Measurements from ENCODE around the gene ANKMY1.
"Not testable (repeated sequence)": the region's sequence is repeated elsewhere in the genome, so short reads cannot be mapped to it uniquely, and the experiment has no call there.

The ANKMY1 gene

GRCh38 chr2:240502059-240502429 is 55.7 kb downstream of the ANKMY1 start:
- Histone ChIP-seq H3K9ac (ENCODE audit: insufficient read length, low read depth) (no peak overlapping the region), H3K4me3 (ENCODE audit: insufficient read length, low read depth) (no peak overlapping the region), H3K4me1 (ENCODE audit: insufficient read depth, insufficient read length) (peaks cover 2% of the 10 kb centered on the region), H3K36me3 (ENCODE audit: insufficient read depth, insufficient read length, low read length) (peaks cover 46% of the 10 kb centered on the region), H3K9me3 (ENCODE audit: insufficient read depth, low read length) (no peaks in the 10 kb centered on the region), H3K27me3 (ENCODE audit: insufficient read depth, insufficient read length) (no peaks in the 10 kb centered on the region)
- TF ChIP-seq ZNF274 (IDR thresholded peaks at IDR 0.05; ENCODE audit: low read depth, low read length) (no peak), YY1 (IDR thresholded peaks at IDR 0.05; ENCODE audit: insufficient read depth, insufficient read length) (no peak), SUZ12 (IDR thresholded peaks at IDR 0.05; ENCODE audit: extremely low read depth, insufficient read depth, insufficient read length) (no peak)
- DNase-seq (ENCODE audit: low read depth, low spot score): no peak

GRCh38 chr2:240501531-240501991 is 56.2 kb downstream of the ANKMY1 start:
- Histone ChIP-seq H3K27me3 (ENCODE audit: insufficient read depth, insufficient read length) (no peaks in the 10 kb centered on the region), H3K4me1 (ENCODE audit: insufficient read depth, insufficient read length) (peaks cover 2% of the 10 kb centered on the region), H3K36me3 (ENCODE audit: insufficient read depth, insufficient read length, low read length) (peaks cover 51% of the 10 kb centered on the region), H3K9me3 (ENCODE audit: insufficient read depth, low read length) (no peaks in the 10 kb centered on the region), H3K4me3 (ENCODE audit: insufficient read length, low read depth) (no peak overlapping the region), H3K9ac (ENCODE audit: insufficient read length, low read depth) (no peak overlapping the region)
- TF ChIP-seq SUZ12 (IDR thresholded peaks at IDR 0.05; ENCODE audit: extremely low read depth, insufficient read depth, insufficient read length) (no peak), YY1 (IDR thresholded peaks at IDR 0.05; ENCODE audit: insufficient read depth, insufficient read length) (no peak), ZNF274 (IDR thresholded peaks at IDR 0.05; ENCODE audit: low read depth, low read length) (no peak)
- no peak for DNase-seq (ENCODE audit: low read depth, low spot score)

- no peaks in the 10 kb centered on the region; the same call in 1 of the 2 replicates for H3K9me3 ChIP-seq (ENCODE audit: insufficient read depth, low read length)
- no peak overlapping the region for H3K9ac ChIP-seq (ENCODE audit: insufficient read length, low read depth)
- no peak overlapping the region for H3K4me3 ChIP-seq (ENCODE audit: insufficient read length, low read depth)
- no peak for TF ChIP-seq YY1 (IDR thresholded peaks at IDR 0.05; ENCODE audit: insufficient read depth, insufficient read length)
- no peaks in the 10 kb centered on the region for H3K27me3 ChIP-seq (ENCODE audit: insufficient read depth, insufficient read length)
- no peak for DNase-seq (ENCODE audit: low read depth, low spot score)
- H3K36me3 ChIP-seq (ENCODE audit: insufficient read depth, insufficient read length, low read length): peaks cover 52% of the 10 kb centered on the region
- peaks cover 2% of the 10 kb centered on the region for H3K4me1 ChIP-seq (ENCODE audit: insufficient read depth, insufficient read length)
Observed at GRCh38 chr2:240500561-240501423, 57.0 kb downstream of the ANKMY1 start.

DNA sequence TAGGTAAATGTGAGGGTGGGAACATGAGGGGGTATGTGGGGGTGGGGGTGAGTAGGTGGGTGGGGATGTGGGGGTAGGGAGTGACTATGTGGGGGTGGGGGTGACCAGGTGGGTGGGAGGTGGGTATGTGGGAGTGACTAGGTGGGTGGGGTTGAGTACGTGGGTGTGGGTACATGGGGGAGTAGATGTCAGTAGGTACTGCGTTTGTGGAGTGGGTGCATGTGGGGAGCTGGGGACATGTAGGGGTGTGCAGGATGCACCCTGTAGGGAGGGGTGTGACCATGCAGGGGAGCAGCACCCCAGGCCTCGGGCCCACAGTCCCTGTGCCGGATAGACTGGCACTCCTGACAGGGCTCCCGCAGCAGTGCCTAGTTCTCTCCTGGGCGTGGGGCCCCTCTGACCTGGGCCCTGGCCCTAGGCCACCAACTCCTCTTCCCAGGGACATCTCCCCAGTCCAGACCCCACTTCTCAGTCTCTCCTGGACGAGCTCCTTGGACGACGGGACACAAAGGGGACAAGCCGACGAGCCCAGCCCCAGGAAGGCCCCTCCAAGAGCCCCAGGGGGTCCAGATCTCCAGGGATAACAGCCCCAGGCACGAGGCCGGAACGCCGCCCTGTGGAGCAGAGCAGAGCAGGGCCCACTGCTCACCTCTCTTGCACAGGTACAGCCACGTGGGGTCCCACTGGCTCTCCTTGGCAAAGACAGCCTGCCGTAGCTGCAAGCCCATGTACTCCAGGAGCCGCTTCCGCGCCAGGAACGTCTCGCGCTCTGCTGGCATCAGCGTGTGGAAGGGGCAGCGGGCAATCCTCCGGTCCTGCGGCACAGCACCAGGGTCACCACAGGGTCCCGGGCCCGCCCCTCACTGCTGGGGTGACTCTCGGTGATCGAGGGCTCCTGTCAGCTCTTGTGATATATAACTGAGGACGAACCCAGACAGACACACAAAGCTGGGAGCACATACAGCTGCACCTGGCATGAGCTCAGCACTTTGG is 58.2 kb downstream of the ANKMY1 start:
- TF ChIP-seq ZNF274 (IDR thresholded peaks at IDR 0.05; ENCODE audit: low read depth, low read length) (no peak), YY1 (IDR thresholded peaks at IDR 0.05; ENCODE audit: insufficient read depth, insufficient read length) (no peak)
- no peak for DNase-seq (ENCODE audit: low read depth, low spot score)
- Histone ChIP-seq H3K36me3 (ENCODE audit: insufficient read depth, insufficient read length, low read length) (peaks cover 48% of the 10 kb centered on the region), H3K4me1 (ENCODE audit: insufficient read depth, insufficient read length) (peaks cover 2% of the 10 kb centered on the region), H3K27me3 (ENCODE audit: insufficient read depth, insufficient read length) (no peaks in the 10 kb centered on the region), H3K9me3 (ENCODE audit: insufficient read depth, low read length) (no peaks in the 10 kb centered on the region; the same call in 1 of the 2 replicates), H3K4me3 (ENCODE audit: insufficient read length, low read depth) (no peak overlapping the region), H3K9ac (ENCODE audit: insufficient read length, low read depth) (no peak overlapping the region)

GRCh38 chr2:240498958-240499260 is 58.9 kb downstream of the ANKMY1 start:
- Histone ChIP-seq H3K9ac (ENCODE audit: insufficient read length, low read depth) (no peak overlapping the region), H3K9me3 (ENCODE audit: insufficient read depth, low read length) (no peaks in the 10 kb centered on the region; the same call in 1 of the 2 replicates), H3K36me3 (ENCODE audit: insufficient read depth, insufficient read length, low read length) (peaks cover 52% of the 10 kb centered on the region), H3K27me3 (ENCODE audit: insufficient read depth, insufficient read length) (no peaks in the 10 kb centered on the region), H3K4me1 (ENCODE audit: insufficient read depth, insufficient read length) (peaks cover 2% of the 10 kb centered on the region), H3K4me3 (ENCODE audit: insufficient read length, low read depth) (no peak overlapping the region)
- no peak for DNase-seq (ENCODE audit: low read depth, low spot score)
- TF ChIP-seq ZNF274 (IDR thresholded peaks at IDR 0.05; ENCODE audit: low read depth, low read length): no peak
- TF ChIP-seq YY1 (IDR thresholded peaks at IDR 0.05; ENCODE audit: insufficient read depth, insufficient read length): no peak
- TF ChIP-seq SUZ12 (IDR thresholded peaks at IDR 0.05; ENCODE audit: extremely low read depth, insufficient read depth, insufficient read length): no peak

- no peaks in the 10 kb centered on the region for H3K27me3 ChIP-seq (ENCODE audit: insufficient read depth, insufficient read length)
- TF ChIP-seq SUZ12 (IDR thresholded peaks at IDR 0.05; ENCODE audit: extremely low read depth, insufficient read depth, insufficient read length) (no peak), ZNF274 (IDR thresholded peaks at IDR 0.05; ENCODE audit: low read depth, low read length) (no peak), YY1 (IDR thresholded peaks at IDR 0.05; ENCODE audit: insufficient read depth, insufficient read length) (no peak)
- no peak overlapping the region for H3K4me3 ChIP-seq (ENCODE audit: insufficient read length, low read depth)
- H3K9ac ChIP-seq (ENCODE audit: insufficient read length, low read depth): no peak overlapping the region
- no peak for DNase-seq (ENCODE audit: low read depth, low spot score)
- no peaks in the 10 kb centered on the region; the same call in 1 of the 2 replicates for H3K9me3 ChIP-seq (ENCODE audit: insufficient read depth, low read length)
- peaks cover 54% of the 10 kb centered on the region for H3K36me3 ChIP-seq (ENCODE audit: insufficient read depth, insufficient read length, low read length)
- H3K4me1 ChIP-seq (ENCODE audit: insufficient read depth, insufficient read length): peaks cover 2% of the 10 kb centered on the region
Observed at GRCh38 chr2:240498171-240498957, 59.4 kb downstream of the ANKMY1 start.

- H3K4me3 ChIP-seq (ENCODE audit: insufficient read length, low read depth); H3K4me1 ChIP-seq (ENCODE audit: insufficient read depth, insufficient read length); H3K9me3 ChIP-seq (ENCODE audit: insufficient read depth, low read length); H3K9ac ChIP-seq (ENCODE audit: insufficient read length, low read depth); H3K27me3 ChIP-seq (ENCODE audit: insufficient read depth, insufficient read length): not testable (repeated sequence)
- H3K36me3 ChIP-seq (ENCODE audit: insufficient read depth, insufficient read length, low read length): peaks cover 54% of the 10 kb centered on the region
- peak; percentile 61 for DNase-seq (ENCODE audit: low read depth, low spot score)
Observed at GRCh38 chr2:240497082-240497481, 60.7 kb downstream of the ANKMY1 start.

DNA sequence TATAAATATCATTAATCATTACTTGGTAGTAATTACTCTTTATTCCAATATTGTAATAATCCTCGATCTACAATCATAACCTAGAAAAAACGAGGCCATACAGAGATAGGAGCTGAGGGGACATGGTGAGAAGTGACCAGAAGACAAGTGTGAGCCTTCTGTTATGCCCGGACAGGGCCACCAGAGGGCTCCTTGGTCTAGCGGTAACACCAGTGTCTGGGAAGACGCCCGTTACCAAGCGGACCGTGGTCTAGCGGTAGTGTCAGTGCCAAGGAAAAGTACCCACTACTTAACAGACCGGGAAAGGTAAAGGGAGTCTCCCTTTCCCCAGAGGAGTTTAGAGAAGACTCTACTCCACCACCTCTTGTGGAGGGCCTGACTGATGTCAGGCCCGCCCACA is 62.8 kb downstream of the ANKMY1 start:
- DNase-seq (ENCODE audit: low read depth, low spot score): peak; percentile 8
- not testable (repeated sequence) for H3K9ac ChIP-seq (ENCODE audit: insufficient read length, low read depth); H3K4me3 ChIP-seq (ENCODE audit: insufficient read length, low read depth); H3K4me1 ChIP-seq (ENCODE audit: insufficient read depth, insufficient read length); H3K27me3 ChIP-seq (ENCODE audit: insufficient read depth, insufficient read length)
- Histone ChIP-seq H3K9me3 (ENCODE audit: insufficient read depth, low read length) (peaks cover 20% of the 10 kb centered on the region), H3K36me3 (ENCODE audit: insufficient read depth, insufficient read length, low read length) (peaks cover 37% of the 10 kb centered on the region)

Measured in NT2/D1 (cell line).